Measurements from ENCODE around the gene EGFR.

- TF ChIP-seq CTCF (IDR thresholded peaks at IDR 0.05): no peak
- no peak for TF ChIP-seq POLR2A (IDR thresholded peaks at IDR 0.05)
Measured at GRCh38 chr7:55017841-55018240, 976 bp upstream of the EGFR start.

All from right lobe of liver (tissue), 4 donors.